ENCODE results near the gene PAX9.

The PAX9 gene

DNA sequence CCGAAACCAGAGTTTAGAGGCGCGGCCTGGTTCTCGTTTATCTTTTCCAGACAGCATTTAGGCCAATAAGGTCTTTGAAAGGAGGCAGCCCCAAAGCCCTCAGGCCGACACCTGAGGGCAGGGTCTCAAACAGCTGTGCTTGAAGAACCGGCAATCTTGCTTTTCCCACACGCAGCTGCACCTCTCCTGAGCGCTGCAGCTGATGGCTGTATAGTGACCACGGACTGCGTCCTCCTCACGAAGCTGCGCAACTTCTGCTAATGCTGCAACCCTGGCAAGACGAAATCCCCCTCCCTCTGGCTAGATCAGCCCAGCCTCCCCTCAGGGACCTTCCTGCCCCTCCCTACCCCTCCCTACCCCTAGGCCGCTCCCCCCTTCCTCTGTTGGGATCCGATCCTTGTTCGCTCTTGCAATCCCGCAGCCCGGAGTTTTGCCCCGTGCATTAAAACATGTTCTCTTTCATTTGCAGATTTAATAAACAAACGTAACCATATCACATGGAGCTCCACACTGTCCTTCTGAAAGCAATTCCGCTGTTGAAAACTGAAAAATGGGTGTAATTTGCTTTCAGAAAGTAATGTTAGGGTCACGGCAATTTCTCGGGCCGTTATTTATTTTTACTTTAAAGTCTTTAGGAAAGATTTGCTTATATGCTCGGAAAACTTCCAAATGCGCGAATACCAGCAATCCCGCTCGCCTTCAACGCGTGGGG, 4.8 kb upstream of the PAX9 start:
- no peak for DNase-seq

DNA sequence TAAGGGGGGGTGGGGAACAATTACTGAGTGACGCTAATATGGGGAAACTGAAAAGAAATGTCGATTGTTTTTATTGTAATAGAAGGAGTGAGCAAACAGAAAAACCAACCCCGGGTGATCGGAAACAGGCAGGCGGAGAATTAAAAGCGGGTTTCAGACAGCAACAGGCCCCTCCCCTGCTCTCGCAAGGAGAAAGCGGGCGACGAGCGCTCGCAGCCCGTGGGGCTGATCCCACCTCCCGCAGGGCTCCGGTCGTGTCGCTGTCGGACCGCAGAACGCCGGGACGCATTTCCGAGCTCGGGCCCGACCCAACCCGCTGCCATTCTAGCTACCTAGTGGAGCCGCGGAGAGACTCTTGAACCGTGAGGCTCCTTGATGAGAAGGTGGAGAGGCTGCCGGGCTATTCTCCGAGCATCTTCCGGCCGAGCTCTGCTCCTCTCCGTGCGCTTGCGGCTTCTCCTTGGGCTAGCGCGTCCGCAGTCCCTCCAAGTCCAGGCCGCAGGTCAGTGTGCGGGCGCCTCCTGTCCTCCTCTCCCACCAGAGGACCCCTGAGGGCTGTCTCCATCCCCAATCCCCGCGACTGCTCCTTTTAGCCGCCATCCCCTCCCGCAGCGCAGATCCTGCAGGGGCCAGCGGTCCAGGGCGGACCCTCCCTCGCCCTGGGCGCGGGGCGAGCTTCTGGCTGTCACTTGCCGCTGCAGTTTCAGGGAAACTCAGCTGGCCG, 4.1 kb upstream of the PAX9 start:
- no peak for DNase-seq

DNA sequence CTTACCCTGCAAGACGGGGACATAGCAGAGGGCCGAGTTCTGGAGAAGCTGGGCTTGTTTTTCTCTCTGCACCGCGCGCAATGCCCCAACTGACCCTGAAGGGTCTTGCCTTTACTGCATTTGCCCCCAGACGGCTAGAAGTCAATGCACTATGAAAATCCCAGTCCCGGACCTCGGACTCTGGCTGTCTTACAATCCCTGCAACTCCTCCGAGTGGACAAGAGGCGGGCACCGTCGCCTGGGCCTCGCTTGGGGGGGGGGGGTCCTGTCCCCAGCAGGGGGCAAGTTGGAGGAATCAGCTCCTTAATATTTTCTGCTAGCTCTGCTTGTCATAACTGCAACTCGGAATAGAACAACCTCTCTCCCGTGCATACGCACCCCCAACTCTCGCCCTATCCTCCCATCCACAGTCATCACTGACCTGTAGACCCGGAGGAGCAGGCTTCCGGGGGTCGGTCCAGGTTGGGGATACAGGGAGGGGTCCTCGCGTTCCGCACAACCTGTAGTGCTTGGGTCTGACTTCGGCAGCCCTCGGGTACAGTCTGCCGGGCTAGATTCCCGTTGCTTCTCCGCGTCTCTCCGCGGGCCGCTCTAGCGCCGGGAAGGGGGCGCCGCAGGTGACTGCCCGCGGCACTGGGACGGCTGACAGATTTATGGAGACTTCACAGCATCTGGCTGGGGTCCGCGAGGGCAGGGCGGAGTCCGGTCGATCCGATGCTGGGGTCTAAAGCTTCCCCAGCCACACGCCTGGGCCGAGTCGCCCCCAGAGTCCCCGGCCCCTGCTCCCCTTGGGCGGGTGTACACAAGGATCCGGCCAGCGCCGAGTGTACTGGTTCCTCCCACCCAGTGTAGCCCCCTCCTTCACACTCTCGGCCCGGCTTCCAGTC, 3.3 kb upstream of the PAX9 start:
- no peak for DNase-seq

DNA sequence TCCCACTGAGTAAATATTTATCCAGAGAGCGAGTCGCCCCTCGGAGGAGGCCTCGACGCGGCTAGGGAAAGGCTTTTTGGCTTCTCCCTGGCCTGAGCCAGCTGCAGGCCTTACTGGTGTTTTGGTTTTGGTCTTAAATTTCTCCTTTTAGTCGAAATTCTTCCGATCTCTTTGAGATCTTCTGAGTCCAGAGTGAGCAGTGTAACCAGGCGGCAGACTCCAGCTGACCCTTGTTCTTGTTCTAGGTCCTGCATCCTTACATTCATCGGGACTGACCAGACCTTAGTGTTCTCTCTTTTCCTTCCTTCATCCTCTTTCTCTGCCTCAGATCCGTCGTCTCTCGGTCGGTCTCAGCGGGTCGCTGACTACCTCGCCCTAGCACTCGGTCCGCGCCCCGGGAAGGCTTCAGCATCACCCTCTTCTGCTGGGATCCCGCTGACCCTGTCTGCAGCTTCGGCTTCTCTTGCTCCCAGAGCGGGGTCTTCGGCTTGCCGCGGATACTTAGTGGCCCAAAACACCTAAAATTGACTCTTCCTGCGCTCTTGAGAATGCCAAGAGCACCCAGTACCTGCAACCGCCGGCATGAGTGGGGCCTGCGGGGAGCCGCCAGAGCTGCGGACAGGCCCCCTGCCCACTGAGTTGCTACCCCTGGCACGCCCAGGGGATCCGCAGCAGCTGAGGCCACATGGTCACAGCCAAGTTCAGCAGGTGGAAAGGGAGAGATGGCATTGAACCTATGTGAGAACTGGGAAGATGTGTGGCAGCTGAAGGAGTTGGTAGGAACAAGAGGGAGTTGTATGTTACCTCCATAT, 2.4 kb upstream of the PAX9 start:
- DNase-seq, result peak; percentile 39

DNA sequence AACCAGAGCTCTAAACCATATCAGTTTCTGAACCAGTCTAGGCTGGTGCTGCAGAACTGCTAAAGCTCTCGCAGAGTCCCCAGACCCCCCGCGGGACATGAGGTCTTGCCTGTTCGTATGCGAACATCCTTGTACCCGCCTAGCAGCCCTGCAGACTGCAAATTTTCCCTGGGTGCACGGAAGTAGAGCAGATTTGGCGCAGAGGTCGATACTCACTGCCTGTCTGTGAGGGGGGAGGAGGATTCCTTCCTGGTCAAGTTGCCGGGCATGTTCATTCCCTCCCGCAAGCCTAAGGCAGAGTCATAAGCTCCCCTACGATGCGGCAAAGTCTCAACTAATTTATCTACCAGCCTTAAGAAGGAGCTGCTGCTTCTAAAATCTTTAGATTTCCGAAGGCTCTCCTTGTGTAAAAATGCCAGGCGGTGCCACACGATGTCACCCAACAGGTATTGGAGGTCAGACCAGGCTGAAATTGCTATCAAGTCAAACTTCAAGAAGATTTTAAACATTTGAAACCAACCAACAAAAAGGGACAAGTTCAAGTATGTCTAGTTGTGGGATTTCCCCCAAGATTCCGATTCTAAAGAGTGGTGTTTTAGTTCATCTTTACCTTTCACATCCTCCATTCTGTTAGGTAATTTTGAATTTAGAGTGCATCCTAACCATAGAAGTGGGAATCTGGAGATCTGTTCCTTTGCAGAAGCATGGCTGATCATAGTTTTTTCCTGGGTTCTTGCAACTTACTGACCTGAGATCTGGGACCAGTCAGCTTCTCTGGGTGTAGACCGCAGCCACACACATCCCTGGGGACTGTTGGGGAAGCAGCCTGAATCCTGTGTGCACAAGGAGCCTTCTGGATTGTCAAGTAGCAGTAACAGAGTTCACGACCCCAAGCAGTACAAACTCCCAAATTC, 1.6 kb upstream of the PAX9 start:
- peak; percentile 55 for DNase-seq

DNA sequence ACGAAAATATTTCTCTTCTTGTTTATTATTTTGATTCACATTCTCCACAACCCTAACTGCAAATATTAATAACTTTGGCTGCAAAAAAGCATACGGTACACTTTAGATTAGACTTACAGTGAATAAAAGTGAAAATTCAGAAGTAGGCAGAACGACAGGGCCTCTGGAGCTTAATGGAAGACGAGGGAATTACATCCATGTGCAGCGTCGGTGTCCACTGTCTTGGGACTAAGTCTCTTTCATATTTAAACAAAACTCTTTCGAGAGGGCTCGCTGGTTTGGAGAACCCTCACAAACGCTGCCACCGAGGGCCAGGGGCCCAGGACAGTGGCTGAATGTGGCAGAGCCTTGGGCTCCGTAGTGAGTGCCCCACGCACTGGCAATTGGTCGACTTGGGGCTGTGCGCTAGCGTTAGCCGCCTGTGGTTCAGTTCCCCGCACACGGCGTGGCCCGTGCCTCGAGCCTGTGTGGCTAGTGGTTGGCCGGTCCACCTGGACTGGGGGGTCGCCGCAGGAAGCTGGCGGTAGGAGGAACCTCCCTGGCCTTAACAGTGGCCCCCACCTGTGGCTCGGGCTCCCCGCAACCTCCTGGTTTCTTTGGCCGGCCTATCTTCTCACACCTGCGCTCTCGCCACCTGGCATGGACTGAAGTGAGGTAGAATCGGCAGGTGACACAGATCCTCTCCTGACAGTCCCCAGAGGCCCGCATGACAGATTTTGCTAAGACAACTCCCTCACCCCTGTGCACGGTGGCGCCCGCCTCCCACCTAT, 739 bp upstream of the PAX9 start:
- DNase-seq, result peak; percentile 96

DNA sequence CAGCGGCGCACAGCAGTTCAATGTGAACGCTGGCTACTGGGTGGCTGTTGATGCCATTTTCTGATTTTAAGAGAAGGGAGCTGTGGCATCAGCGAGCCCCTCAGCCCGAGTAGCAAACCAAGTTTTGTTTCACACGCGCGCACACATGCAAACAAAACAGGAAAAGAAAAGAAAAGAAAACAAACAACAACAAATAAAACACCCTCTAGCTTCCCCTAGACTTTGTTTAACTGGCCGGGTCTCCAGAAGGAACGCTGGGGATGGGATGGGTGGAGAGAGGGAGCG, 540 bp downstream of the PAX9 start:
- DNase-seq, result peak; percentile 72

DNA sequence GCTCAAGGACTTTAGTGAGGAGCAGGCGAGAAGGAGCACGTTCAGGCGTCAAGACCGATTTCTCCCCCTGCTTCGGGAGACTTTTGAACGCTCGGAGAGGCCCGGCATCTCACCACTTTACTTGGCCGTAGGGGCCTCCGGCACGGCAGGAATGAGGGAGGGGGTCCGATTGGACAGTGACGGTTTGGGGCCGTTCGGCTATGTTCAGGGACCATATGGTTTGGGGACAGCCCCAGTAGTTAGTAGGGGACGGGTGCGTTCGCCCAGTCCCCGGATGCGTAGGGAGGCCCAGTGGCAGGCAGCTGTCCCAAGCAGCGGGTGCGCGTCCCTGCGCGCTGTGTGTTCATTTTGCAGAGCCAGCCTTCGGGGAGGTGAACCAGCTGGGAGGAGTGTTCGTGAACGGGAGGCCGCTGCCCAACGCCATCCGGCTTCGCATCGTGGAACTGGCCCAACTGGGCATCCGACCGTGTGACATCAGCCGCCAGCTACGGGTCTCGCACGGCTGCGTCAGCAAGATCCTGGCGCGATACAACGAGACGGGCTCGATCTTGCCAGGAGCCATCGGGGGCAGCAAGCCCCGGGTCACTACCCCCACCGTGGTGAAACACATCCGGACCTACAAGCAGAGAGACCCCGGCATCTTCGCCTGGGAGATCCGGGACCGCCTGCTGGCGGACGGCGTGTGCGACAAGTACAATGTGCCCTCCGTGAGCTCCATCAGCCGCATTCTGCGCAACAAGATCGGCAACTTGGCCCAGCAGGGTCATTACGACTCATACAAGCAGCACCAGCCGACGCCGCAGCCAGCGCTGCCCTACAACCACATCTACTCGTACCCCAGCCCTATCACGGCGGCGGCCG, 1.1 kb downstream of the PAX9 start:
- DNase-seq, result no peak

DNA sequence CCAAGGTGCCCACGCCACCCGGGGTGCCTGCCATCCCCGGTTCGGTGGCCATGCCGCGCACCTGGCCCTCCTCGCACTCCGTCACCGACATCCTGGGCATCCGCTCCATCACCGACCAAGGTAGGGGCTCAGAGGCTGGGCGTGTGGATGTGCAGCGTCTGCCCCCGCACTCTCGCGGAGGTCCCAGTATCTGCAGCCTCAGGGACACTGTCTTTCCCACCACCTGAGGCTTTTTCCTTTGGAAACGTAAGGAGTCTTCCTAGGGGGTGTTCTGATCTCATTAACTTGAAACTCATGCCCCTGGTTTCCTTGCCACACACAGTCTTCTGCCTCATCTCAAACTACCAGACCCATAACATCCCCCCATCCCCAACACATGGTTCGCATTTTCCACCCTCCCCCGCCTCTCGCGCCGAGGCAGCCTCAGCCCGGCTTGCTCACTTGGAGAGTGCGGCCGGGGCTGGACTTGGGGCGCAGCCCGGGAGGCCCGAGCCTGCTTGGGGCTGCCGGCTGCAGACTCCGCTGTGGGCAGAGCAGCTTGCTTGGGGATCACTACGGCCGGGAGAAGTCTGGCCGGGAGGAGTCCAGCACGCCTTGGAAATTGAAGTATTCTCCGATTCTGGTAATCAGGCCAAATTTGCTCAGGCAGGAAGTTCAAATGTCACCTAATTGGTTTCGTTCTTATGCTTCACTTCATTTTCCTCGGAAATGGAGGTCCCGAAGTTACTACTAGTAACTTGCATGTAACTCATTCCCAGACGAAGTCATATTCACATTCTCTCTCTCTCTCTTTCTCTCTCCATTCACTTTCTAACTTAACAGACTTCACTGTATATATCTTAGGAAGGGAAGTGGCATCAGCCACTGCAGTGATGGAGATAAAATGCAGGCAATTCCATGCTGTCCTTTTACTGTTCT, 2.0 kb downstream of the PAX9 start:
- DNase-seq, result peak; percentile 54

DNA sequence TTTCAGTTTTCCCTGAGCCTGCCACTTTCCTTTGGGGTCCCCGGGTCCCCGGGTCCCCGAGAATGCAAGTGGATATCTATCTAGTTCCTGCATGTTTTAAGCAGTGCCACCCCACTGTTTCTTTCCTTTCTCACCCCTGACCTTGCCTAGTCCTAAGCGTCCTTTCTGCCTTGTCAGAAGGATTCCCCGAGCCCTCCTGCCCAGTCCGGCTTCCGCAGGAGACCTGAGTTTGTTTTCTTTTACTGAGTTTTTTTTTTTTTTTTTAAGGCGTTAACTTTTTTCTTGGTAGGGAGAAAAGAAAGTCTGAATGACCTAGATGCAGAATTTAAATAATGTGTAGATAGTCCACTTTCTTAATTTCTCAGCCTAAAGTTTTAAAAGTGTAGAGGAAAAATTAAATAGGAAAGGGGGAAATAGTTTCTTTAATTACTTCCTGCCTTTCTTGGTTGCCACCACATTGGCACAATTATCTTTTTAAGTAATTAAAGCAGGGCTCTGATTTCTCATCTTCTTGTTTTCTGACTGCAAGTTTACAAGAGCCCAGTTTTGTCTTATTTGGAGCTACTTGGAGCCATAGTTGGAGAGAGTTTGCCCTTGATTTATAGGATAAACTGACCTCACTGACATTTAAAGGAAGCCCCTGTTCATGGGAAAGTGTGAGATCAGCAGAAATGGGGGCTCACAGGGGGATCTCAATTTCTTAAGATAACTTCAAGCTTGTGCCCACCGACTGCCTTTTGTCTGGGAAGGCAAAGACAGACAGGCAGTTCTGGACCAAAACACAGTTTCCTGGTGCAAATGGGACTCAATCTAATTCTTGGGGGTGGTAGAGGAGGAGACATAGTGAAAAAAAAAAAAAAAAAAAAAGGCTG, 2.9 kb downstream of the PAX9 start:
- DNase-seq, result no peak

DNA sequence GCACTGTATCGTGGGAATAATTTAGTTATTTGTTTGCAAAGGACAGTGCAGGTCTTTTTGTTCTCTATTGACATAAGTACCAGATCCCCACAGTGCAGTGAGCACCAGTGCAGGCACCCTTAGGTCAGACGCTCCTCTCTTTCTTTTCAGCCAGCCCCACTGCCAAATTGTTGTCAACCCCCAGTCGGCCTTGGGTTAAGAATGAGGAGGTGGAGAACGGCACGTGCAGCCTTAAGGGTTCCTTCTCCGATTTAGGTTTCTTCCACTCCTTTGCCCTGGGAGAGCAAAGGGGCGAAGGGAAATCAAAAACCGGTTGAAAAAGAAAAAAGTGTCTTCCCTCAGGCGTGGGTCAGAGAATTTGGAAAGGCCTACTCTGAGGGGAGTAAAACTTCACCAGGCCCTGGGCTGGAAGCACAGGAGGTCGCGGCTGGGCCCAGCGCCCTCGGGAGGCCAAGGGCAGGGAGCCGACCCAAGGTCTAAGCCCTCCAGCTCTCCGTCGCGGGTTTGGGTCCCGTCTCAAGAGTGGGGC, 4.3 kb downstream of the PAX9 start:
- peak; percentile 55 for DNase-seq

DNA sequence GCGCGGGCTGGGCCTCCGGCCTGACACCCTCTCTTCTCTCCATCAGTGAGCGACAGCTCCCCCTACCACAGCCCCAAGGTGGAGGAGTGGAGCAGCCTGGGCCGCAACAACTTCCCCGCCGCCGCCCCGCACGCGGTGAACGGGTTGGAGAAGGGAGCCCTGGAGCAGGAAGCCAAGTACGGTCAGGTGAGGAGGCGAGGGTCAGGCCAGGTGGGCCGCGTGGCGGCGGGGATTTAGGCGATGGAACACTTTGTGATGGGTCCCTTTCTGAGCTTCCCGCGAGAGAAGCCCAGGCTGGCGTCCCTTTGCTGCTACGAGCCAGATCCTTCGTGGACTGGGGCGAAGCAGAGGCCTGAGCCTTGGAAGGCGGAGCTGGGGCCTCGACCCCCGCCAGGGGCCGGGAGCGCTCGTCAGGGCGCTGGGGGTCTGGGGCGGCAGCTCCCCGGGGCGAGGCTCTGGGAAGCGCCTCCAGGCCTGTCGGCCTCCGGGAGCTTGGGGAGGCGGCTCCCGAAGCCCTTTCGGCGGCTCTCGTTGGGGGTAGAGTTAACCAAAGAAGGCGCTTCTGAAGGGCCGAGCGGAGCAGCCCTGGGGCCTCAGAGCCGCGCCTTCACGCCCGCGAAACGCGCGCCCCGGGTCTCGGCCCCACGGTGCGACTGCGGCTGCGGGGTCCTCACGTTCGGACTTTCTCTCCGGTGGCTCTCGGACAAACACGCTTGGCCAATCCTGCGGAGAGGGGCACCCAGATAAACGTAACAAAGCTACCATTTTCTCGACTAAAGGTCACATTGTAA, 5.0 kb downstream of the PAX9 start:
- no peak for DNase-seq

DNA sequence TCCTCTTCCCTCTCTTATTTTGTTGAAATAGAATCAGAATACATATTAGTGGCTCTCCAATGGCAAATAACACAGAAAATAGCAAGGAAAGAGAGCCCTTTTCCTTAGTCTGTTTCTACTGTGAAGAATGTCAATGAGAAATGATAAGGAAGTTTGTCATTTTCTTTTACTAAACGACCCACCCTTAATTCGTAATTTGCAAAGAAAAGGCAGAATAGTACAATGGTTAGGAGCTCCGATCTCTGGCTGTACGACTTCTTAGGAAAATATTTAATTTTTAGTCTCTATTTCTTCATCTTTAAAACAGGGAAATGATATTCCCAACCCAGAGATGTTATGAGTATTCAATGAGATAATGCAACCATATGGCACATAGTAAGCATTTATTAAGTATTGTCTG, 6.0 kb downstream of the PAX9 start:
- DNase-seq, result no peak

DNA sequence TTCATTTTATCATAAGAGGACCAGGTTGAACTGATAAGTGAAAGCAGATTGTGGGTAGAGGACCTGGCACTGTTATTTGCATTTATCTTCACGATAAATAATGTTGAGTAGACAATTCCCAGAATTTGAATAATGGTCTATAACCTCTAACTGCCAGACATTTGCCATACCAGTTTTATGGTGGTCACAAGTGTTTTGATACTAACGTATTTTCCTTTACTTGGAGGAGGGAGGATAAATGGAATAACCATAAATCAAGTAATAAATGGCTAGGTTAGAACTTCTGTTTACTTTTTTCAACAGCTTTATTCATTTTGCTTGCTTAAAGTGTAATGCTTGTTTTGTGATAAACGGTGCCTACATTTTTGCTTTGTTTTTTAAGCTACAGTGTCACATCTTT, 9.5 kb downstream of the PAX9 start:
- peak; percentile 90 for DNase-seq

DNA sequence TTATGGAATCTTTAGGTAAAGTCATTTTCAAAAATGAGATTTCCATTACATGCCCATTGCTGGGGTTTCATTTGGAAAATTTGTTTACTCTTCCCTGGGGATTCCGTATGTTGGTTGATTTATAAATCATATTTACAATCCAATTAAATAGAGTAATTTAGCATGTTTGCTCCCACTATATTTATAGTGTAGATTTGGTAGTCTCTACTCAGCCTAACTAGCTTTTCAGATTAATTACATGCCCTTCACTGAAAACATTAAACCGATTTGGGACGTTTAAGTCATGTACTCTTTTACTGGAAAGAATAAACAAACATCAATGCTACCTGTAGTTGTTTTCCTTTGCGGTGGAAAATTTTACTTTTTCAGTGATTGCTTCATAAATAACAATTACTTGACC, 10.4 kb downstream of the PAX9 start:
- no peak for DNase-seq

DNA sequence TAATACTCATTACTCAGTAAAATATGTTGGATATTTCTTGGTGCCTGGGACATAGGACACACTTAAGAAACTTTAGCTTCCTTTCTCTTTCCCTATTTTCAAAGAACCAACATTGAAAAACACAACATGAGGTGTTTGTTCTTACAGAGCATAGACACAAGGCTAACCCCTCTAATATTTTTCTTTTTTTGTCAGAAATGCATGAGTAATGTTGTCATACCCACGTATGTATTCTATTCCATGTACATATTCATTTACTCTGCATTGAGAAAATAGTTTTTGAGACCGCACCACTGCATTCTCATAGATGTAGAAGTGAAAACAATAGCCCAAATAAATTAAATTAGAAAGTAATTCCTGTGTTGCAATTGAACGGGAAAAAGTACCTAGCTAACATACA, 13.0 kb downstream of the PAX9 start:
- DNase-seq, result no peak

DNA sequence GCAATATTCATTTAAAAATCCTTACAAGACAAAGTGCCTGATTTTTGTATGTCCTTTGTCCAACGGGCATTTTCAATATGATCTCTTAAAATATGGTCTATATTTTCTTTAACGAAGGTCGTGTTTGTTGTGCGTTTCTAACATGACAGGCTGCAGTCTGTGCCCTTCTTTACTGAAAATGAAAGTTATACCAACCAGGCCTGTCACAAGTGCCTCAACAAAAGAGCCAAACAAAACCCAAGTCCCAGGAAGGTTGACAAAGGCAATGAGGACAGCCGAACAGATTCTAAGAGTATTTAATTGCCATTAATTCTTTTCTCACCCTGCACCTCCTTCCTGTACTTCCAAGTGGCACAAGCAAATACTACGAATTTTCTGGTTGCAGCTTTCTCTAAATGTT, 13.9 kb downstream of the PAX9 start:
- DNase-seq, result no peak

Measured in NCI-H510A treated with DMSO at 0.1 percent for 48 hours (cell line).